ENCODE results near the gene IL1RAP.

The IL1RAP gene

DNA sequence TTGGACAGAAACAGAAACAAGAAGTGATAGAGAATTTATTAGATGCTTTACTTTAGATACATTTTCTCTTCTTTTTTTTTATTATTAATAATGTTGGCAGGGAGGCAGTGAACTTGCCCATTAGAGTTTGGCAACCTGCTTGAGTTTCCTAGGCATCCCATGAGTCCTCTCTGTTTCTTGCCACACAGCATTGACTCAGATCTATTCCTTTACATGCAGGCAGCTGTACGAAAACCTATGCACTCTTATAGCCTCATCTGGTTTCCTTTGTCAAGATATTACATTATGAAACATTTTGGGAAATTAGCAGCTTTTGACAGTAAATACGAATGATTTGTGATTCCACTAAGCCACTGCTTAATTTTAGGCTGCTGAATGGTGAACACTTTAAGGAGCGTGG is 23.3 kb downstream of the IL1RAP start:
- no peak overlapping the region for H3K4me3 ChIP-seq (ENCODE audit: low read length)
- no peak for DNase-seq (ENCODE audit: low read depth, low spot score)

- no peak overlapping the region for H3K4me3 ChIP-seq (ENCODE audit: low read length)
- DNase-seq (ENCODE audit: low read depth, low spot score) = no peak
These were observed 24.4 kb downstream of the IL1RAP start for GRCh38 chr3:190538288-190538687.

DNA sequence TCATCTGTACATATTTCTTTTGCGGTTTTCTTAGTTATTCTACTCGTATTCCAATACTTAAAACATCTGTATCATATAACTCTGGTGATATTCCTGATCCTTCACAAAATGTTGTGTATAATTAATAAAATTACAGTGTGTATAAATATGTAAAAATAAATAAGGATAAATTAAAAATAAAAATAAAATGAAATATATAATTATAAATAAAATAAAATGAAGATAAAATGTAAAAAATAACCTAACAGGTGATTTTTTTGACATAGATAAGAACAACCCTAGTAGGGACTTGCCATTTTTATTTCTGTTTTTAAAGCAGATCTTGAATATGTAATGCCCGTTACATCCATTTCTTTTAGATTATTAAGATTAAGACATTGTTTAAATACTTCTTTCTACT is 25.6 kb downstream of the IL1RAP start:
- H3K4me3 ChIP-seq (ENCODE audit: low read length) = no peak overlapping the region
- DNase-seq (ENCODE audit: low read depth, low spot score) = no peak

- no peak for DNase-seq (ENCODE audit: low read depth, low spot score)
- no peak overlapping the region for H3K4me3 ChIP-seq (ENCODE audit: low read length)
These were observed 27.1 kb downstream of the IL1RAP start for GRCh38 chr3:190541008-190541407.

GRCh38 chr3:190541560-190541959 is 27.7 kb downstream of the IL1RAP start:
- H3K4me3 ChIP-seq (ENCODE audit: low read length) = no peak overlapping the region
- no peak for DNase-seq (ENCODE audit: low read depth, low spot score)

DNA sequence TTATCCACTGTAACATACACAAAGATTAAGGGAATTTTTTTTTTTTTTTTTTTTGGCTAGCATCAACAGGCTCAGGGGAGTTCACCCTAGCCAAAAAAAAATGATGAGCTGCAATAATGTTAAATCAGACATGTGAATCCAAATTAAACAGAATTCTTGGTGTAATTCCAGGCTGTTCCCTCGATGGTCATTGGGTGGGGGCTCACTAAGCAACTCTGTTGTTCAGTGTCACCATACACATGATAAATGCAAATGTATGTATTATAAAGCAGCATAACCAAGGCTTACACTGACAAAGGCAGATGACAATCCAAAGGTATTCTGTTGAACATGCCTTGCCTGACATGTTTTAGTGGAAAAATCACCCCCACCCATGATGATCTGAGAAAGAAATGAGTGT is 29.0 kb downstream of the IL1RAP start:
- H3K4me3 ChIP-seq (ENCODE audit: low read length) = no peak overlapping the region
- no peak for DNase-seq (ENCODE audit: low read depth, low spot score)

GRCh38 chr3:190543671-190544070 is 29.8 kb downstream of the IL1RAP start:
- no peak for DNase-seq (ENCODE audit: low read depth, low spot score)
- no peak overlapping the region for H3K4me3 ChIP-seq (ENCODE audit: low read length)

DNA sequence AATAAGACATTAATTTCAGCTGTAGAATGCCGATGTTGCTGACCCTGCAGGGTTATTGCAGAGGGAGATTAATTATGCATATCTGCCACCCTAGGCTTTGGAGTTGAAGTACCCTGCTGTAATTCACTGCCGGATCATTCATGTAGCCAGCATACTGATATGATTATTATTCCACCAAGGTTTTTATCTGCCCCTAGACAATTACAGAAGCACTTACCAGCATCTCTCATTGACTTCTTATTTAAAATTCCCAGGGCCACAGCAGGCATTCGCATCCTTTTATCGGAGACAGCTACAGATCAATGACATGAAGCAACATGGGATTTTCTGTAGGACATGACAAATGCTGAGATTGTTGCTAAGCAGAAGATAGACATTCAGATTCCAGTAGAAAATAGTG is 31.3 kb downstream of the IL1RAP start:
- H3K4me3 ChIP-seq (ENCODE audit: low read length) = no peak overlapping the region
- no peak for DNase-seq (ENCODE audit: low read depth, low spot score)

DNA sequence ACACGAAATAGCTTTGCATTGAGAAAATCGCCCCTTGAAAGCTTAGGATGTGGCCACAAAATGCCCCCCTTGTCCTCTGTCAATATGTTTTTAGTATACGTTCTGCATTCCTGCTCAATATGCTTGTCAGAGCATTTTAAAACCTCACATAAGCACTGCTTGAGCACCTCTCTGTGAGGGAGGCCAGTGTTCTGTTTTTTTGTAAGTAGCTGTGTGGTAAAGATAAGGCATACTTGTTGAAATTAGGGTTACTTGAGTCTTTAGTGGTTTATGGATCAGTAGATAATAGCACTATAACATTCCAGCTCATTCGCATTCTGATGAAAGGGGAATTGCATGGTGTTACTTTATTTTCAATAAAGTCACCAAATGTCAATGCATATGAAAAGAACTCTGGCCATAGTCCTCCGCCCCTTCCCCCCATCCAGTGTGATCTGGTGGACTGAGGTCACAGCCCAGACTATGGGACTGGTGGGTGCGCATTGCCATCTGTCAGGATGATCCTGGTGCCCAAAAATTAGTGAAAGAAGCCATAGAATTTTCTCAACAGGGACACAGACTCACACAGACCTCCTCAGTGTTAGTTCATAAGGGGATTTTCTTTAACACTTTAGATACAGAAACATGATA is 33.1 kb downstream of the IL1RAP start:
- DNase-seq (ENCODE audit: low read depth, low spot score) = no peak
- no peak overlapping the region for H3K4me3 ChIP-seq (ENCODE audit: low read length)

DNA sequence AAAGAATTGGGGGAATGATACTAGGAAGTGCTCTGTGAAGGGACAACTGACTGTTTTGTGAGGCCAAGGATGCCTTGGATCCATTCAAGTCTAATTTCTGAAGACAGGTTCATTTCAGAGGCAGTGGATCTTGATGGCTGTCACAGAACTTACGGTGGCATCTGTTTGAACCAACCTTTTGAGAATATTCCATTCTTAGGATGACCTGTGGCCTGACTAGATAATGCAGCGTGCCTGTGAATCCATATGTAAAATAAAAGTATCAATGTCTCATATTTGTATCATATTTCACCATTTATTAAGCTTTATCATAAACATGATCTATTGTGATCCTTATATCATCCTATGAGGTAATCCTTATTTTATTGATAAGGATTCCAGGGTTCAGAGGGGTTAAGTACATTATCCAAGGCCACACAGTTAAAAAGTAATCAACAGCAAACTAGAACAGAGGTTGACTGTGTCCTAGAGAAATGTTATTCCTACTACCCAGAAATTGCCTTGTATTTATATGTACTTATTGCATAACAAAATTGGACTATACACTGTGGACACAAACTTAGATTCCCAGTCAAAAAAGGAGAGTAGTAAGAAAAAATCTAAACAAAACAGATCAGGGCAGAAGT is 34.3 kb downstream of the IL1RAP start:
- no peak for DNase-seq (ENCODE audit: low read depth, low spot score)

DNA sequence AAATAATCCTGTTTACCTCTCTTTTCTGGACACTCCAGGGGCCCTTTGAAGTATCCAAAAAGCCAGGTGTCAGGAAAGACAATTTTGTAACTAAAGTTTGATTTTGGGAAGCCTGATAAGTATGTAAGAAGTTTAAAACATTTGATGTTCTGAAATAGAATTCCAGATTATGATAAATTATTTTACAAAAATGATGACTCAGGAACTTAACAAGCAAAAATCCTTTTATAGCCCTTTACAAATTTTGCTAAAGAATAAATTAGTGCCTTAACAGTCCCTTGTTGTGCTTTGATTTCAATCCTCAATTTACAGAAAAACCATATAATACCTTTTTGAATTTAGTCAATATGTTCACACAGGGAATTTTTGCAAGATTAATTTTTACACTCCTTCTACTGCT is 38.1 kb downstream of the IL1RAP start:
- DNase-seq (ENCODE audit: low read depth, low spot score) = no peak
- H3K4me3 ChIP-seq (ENCODE audit: low read length) = no peak overlapping the region

More for the DNA sequence above, 34.3 kb downstream of the IL1RAP start:
- no peak overlapping the region for H3K4me3 ChIP-seq (ENCODE audit: low read length)

DNA sequence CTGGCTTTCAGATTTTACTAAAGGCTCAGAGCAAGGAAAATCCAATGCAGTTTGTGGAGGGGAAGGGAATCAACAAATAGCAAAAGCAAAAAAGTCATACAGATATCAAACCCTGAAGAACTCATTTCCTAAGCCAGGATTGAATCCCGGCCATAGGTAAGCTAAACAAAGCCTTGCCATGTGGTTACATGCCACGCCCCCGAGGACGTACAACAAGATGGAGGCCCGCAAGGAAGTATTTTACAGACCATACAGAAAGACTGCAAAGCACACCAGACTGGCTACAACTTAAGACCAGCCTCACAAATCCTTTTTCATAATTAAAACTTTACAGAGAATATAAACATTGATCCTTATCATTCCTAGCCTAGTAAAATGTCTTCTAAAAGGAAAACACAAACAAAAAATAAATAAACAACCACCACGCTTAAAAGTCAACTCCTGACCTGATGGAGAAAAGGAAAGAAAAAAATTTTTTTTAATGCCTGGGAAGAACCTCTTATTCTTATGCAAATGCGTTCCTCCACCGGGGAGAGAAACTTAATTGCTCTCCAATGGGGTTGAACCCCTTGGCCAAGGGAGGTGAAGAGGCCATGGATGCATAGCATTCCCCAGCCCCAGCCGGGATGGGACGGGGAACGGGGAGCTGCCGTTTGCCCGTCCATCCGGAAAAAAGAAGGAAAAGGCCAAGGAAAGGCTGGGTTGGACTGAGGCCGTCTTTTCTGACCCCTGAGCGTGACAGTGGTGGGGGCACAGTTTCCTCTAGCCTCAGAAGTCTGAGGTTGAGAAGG is 39.3 kb downstream of the IL1RAP start:
- DNase-seq (ENCODE audit: low read depth, low spot score) = no peak
- H3K4me3 ChIP-seq (ENCODE audit: low read length) = no peak overlapping the region

DNA sequence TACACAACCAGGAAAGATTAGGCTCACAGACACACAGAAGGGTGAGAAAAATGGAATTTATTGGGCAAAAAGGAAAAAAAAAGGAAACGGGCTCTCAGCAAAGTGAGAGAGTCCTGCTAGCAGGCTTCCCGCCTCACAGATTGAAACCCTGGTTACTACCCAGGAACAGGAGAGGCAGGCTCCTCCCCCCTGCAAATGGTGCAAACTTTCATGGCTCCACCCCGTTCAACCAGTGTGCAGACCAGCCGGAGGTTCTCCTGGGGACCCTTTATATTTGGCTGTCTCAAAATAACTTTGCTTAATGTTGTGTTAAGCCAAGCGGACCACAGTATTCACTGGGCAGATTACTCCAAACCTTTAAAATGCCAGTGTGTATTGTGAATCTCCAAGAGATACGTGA is 40.3 kb downstream of the IL1RAP start:
- H3K4me3 ChIP-seq (ENCODE audit: low read length) = no peak overlapping the region

DNA sequence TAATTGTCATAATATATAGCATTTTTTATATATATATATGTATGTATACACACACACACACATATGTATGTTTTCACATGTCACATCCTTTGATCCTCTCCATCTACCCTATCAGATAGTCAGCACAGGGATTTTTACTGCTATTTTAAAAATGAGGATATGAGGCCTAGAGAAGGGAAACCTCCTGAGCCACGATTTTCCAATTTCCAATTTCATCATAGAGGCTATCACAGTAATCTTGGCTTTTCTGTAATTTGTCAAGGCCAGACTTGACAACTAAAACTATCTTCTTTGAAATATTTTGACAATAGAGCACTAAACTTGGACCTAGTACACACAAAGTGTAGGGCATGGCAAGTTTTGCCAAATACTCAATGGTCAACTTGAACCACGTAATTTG is 42.5 kb downstream of the IL1RAP start:
- DNase-seq (ENCODE audit: low read depth, low spot score) = no peak

More for the DNA sequence above, 40.3 kb downstream of the IL1RAP start:
- DNase-seq (ENCODE audit: low read depth, low spot score) = no peak

DNA sequence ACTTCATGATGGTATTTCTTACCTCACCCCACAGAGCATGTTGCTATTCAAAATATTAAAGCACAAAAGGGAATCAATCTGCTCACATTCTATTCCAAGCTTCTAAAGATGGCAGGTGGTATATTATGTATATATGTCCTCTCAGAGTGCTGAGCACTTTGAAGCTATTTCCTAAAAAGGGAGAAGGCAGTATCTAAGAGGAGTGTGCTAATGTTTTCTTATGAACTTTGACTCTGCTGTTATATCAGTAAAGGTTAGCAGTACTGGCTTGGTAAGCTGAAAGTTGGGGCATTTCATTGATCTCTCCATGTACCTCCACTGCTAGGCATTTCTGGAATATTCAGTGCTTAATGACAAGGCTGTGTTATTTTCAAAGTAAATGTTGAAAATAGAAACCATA is 43.4 kb downstream of the IL1RAP start:
- no peak overlapping the region for H3K4me3 ChIP-seq (ENCODE audit: low read length)
- no peak for DNase-seq (ENCODE audit: low read depth, low spot score)

More for the DNA sequence above, 42.5 kb downstream of the IL1RAP start:
- no peak overlapping the region for H3K4me3 ChIP-seq (ENCODE audit: low read length)

DNA sequence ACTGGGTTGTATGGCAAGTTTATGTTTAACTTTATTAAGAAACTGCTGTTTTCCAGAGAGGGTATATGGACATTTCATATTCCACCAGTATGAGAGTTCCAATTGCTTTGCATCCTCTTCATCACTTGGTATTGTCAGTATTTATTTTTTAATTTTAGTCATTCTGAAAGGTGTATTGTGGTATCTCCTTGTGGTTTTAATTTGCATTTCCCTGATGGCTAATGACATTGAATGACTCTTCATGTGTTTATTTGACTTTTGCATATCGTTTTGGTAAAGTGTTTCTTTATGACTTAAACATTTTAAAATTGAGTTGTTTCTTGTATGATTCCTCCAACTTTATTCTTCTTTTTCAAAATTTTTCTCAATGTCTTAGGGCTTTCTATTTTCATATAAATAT is 44.4 kb downstream of the IL1RAP start:
- no peak overlapping the region for H3K4me3 ChIP-seq (ENCODE audit: low read length)
- no peak for DNase-seq (ENCODE audit: low read depth, low spot score)

DNA sequence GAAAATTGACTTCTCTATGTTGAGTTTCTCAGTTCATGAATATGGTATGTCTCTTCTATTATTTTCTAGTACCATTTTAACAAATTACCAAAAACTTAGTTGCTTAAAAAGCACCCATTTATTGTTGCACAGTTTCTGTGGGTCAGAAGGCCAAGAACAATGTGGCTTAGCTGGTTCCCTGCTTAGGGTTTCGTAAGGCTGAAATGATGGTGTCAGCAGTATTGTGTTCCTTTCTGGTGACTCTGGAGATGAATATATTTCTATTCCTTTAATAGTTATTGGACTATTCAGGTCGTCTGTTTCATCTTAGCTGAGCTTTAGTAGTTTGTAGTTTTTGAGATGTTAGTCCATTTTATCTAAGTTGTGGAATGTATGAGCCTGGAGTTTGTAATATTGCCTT is 44.9 kb downstream of the IL1RAP start:
- no peak overlapping the region for H3K4me3 ChIP-seq (ENCODE audit: low read length)
- no peak for DNase-seq (ENCODE audit: low read depth, low spot score)

GRCh38 chr3:190560013-190560895 is 46.4 kb downstream of the IL1RAP start:
- H3K4me3 ChIP-seq (ENCODE audit: low read length) = no peak overlapping the region
- DNase-seq (ENCODE audit: low read depth, low spot score) = no peak

DNA sequence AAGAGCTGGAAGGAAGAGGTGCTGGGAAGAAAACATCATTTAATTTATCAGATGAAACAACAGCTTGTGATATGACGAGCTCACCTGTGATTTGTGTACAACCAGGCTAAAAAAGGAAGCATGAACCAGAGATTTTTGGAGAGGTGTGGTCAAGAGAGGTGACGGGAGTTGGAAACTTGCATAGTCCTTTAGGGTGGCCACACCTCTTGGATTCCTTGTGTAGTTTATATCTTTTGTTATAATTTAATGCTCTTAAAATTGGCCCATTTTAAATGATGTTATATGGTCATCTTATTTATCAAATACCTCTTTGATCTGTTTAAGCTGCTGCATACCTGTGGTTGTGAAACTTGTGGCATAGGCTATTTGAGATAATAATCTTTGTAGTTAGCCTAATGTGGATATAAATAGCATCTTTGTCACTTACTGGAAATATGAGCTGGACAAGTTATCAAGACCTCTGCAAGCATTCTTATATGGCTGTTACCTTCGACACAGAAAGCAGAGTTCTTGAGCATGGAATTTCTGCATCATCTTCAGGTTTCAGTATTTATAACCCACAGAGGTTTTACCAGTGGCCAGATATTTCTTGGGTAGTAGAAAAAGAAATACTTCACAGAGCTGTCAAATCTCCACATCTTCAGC is 49.1 kb downstream of the IL1RAP start:
- H3K4me3 ChIP-seq (ENCODE audit: low read length) = no peak overlapping the region
- DNase-seq (ENCODE audit: low read depth, low spot score) = no peak

Data from Jurkat, Clone E6-1 (cell line).